Islet precursor cell (in vitro differentiated cells): Measurements from ENCODE around the gene EN2.
"Not testable (repeated sequence)": the region's sequence is repeated elsewhere in the genome, so short reads cannot be mapped to it uniquely, and the experiment has no call there.

ENCODE experiments used
- DNase-seq: peaks from one replicate; pipeline ENCODE4 v3.0.0-alpha.2; 2018

The EN2 gene

GRCh38 chr7:155426543-155427410 is 31.2 kb upstream of the EN2 start:
- no peak for DNase-seq

- DNase-seq = no peak
These were observed 30.4 kb upstream of the EN2 start for GRCh38 chr7:155427411-155428038.

- no peak for DNase-seq
These were observed 29.6 kb upstream of the EN2 start for GRCh38 chr7:155428171-155428834.

GRCh38 chr7:155429651-155430050 is 28.3 kb upstream of the EN2 start:
- no peak for DNase-seq

- no peak for DNase-seq
These were observed 27.3 kb upstream of the EN2 start for GRCh38 chr7:155430606-155431005.

- DNase-seq = no peak
These were observed 26.7 kb upstream of the EN2 start for GRCh38 chr7:155431231-155431630.

- DNase-seq = no peak
These were observed 26.2 kb upstream of the EN2 start for GRCh38 chr7:155431711-155432110.

GRCh38 chr7:155435110-155435509 is 22.8 kb upstream of the EN2 start:
- no peak for DNase-seq

GRCh38 chr7:155437836-155438235 is 20.1 kb upstream of the EN2 start:
- DNase-seq = no peak

- no peak for DNase-seq
These were observed 19.2 kb upstream of the EN2 start for GRCh38 chr7:155438777-155439176.

GRCh38 chr7:155439311-155440017 is 18.5 kb upstream of the EN2 start:
- no peak for DNase-seq

- no peak for DNase-seq
These were observed 17.9 kb upstream of the EN2 start for GRCh38 chr7:155440018-155440410.

GRCh38 chr7:155441856-155442255 is 16.1 kb upstream of the EN2 start:
- no peak for DNase-seq

- no peak for DNase-seq
These were observed 13.2 kb upstream of the EN2 start for GRCh38 chr7:155444746-155445145.

GRCh38 chr7:155445606-155446005 is 12.3 kb upstream of the EN2 start:
- not testable (repeated sequence) for DNase-seq

GRCh38 chr7:155447603-155448002 is 10.3 kb upstream of the EN2 start:
- no peak for DNase-seq

- DNase-seq = no peak
These were observed 9.3 kb upstream of the EN2 start for GRCh38 chr7:155448632-155449007.

- no peak for DNase-seq
These were observed 8.7 kb upstream of the EN2 start for GRCh38 chr7:155449008-155449868.

- DNase-seq = no peak
These were observed 7.9 kb upstream of the EN2 start for GRCh38 chr7:155449869-155450557.

GRCh38 chr7:155450558-155450969 is 7.4 kb upstream of the EN2 start:
- no peak for DNase-seq

GRCh38 chr7:155450970-155451801 is 6.7 kb upstream of the EN2 start:
- DNase-seq = no peak
